Activated CD4-positive, alpha-beta memory T cell treated with anti-CD3 and anti-CD28 coated beads, Interleukin-2, amount 10 ng/mL, durations not matched to agents 7 days and 5 days (primary cell): ENCODE results near the gene PPP1R3G. TPM values are rescaled to one million over a fixed set of nuclear protein-coding genes. Genes with fewer than 3 reads are reported as not detected.

Experiments used
- CTCF ChIA-PET: fragments of 350-600 bp; sonication (Branson Sonifier 250); formaldehyde crosslinking; loops from one replicate; lab custom pipeline; 2021; ENCODE audit warnings: antibody characterized with exemption, inconsistent platforms; lab: Charles Lee
- POLR2A ChIA-PET: fragments of 350-600 bp; sonication (Branson Sonifier 250); formaldehyde crosslinking; loops from one replicate; lab custom pipeline; 2021; ENCODE audit warnings: antibody characterized with exemption; lab: Charles Lee
- DNase-seq: peaks from one replicate; pipeline ENCODE4 v3.0.0-alpha.2; 2020
- H3K27ac Mint-ChIP-seq: one replicate; pipeline ENCODE4 v1.8.0; 2021; ENCODE audit warnings: mild to moderate bottlenecking, mixed read lengths
- H3K27me3 Mint-ChIP-seq: one replicate; pipeline ENCODE4 v1.8.0; 2021; ENCODE audit warnings: mixed read lengths
- H3K36me3 Mint-ChIP-seq: one replicate; pipeline ENCODE4 v1.8.0; 2021; ENCODE audit warnings: low read depth, mixed read lengths
- H3K4me1 Mint-ChIP-seq: one replicate; pipeline ENCODE4 v1.8.0; 2021; ENCODE audit warnings: mixed read lengths
- H3K4me3 Mint-ChIP-seq: one replicate; pipeline ENCODE4 v1.8.0; 2021; ENCODE audit warnings: mild to moderate bottlenecking, mixed read lengths
- H3K9me3 Mint-ChIP-seq: one replicate; pipeline ENCODE4 v1.8.0; 2021; ENCODE audit warnings: mixed read lengths
- total RNA-seq, 2 experiments: library from RNA; stranded (reverse); gene quantifications; one replicate each; pipeline ENCODE4 v1.2.3, GENCODE V29; 2021

The PPP1R3G gene
- total RNA-seq, 2 experiments from 2014 or later: 0.08 to 0.10 TPM

DNA sequence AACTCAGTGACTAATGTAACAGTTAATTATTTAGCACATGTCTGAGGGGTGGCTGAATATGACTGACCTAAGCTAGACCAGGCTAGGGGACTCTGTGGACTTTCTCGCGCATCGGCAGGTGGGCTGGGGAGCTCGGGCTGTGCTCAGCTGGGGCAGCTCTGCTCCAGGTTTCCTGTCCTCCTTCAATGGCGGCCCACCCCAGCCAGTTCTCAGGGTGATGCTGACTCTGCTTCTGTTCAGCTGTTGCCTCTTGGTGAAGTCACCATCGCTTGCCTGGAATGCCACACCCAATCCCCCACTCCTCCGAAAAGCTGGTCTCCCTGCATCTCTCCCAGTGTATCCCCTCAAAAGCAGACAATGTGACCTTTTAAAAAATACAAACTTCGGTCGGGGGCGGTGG is 20.0 kb downstream of the PPP1R3G start:
- ChIA-PET POLR2A (no interaction called here), CTCF (no interaction called here)
- H3K4me1 Mint-ChIP-seq: no peaks in the 10 kb centered on the region
- no peaks in the 10 kb centered on the region for H3K36me3 Mint-ChIP-seq
- H3K9me3 Mint-ChIP-seq: no peaks in the 10 kb centered on the region
- no peak overlapping the region for H3K4me3 Mint-ChIP-seq
- no peaks in the 10 kb centered on the region for H3K27me3 Mint-ChIP-seq
- H3K27ac Mint-ChIP-seq: no peak overlapping the region
- no peak for DNase-seq

DNA sequence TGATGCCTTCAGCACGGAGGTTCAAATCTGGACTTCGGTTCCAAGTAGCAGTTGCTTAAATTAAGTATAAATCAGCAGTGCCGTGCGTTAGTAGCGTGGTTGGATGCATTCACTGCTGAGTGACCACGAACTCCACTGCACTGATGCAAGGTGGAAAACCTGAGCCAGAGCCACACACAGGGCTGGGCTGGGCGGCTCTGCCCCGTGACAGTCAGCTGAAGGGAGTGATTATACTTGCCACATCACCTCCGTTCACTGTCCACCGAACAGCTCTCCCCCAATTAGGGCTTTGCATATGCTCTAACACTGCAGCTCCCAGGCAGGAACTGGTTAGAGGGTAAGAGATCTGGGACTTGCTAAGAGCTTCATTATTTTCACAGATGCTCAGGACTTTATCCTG is 22.2 kb downstream of the PPP1R3G start:
- POLR2A ChIA-PET: no interaction called here
- H3K36me3 Mint-ChIP-seq: no peaks in the 10 kb centered on the region
- H3K4me3 Mint-ChIP-seq: no peak overlapping the region
- no peak overlapping the region for H3K27ac Mint-ChIP-seq
- CTCF ChIA-PET: no interaction called here
- no peak for DNase-seq
- no peaks in the 10 kb centered on the region for H3K27me3 Mint-ChIP-seq
- H3K9me3 Mint-ChIP-seq: no peaks in the 10 kb centered on the region
- H3K4me1 Mint-ChIP-seq: no peaks in the 10 kb centered on the region

DNA sequence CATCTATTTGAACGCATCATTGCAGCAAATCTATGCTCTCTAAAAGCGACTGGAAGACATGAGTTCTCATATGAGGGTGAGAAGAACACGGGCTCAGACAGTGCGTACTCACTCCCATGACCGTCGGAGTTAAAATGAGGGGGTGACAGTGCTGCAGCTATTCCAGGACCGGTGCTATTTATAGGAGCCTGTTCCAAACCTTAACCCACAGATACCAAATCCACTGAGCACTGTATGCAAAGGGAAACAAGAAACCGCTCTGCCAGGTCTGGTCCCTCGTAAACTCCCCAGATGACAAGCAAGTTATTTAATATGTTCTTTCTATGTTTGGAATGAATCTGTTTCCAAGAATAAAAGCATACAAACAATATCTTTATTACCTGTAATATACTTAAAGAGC is 22.9 kb downstream of the PPP1R3G start:
- no peak overlapping the region for H3K4me3 Mint-ChIP-seq
- H3K27me3 Mint-ChIP-seq: no peaks in the 10 kb centered on the region
- no peaks in the 10 kb centered on the region for H3K36me3 Mint-ChIP-seq
- POLR2A ChIA-PET: no interaction called here
- no peak overlapping the region for H3K27ac Mint-ChIP-seq
- no peaks in the 10 kb centered on the region for H3K9me3 Mint-ChIP-seq
- DNase-seq: no peak
- CTCF ChIA-PET: no interaction called here
- no peaks in the 10 kb centered on the region for H3K4me1 Mint-ChIP-seq

DNA sequence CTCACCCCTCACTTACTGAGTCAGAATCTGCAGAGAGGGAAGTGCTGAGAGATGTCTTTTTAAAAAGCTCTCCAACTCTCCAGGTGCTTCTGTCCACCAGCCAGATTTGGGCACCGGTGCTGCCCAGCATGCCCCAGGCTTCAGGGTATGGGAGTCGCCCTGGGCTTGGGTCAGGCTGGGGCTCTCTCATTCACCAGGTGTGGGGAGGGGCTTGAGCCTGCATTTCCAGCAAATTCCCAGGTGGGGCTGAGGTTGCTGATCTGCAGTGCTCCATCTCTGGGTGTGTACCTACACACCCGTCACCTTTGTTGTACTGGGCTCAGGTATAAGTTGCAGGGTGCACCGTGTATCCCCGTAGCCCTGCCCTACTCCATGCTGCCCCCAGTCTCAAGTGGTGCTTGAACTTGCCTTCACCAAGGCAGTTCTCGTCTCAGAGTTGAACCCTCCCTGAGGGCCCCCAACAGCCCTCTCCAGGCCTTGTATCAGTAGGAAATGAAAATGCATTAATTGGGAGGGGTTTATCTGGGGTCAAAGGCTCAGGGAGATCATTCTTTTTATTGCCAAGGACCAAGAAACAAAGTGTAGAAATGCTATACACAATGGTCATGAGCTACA is 23.5 kb downstream of the PPP1R3G start:
- no peak overlapping the region for H3K4me3 Mint-ChIP-seq
- ChIA-PET CTCF (no interaction called here), POLR2A (no interaction called here)
- H3K4me1 Mint-ChIP-seq: no peaks in the 10 kb centered on the region
- no peaks in the 10 kb centered on the region for H3K27me3 Mint-ChIP-seq
- no peaks in the 10 kb centered on the region for H3K36me3 Mint-ChIP-seq
- H3K27ac Mint-ChIP-seq: no peak overlapping the region
- no peaks in the 10 kb centered on the region for H3K9me3 Mint-ChIP-seq
- DNase-seq: no peak

DNA sequence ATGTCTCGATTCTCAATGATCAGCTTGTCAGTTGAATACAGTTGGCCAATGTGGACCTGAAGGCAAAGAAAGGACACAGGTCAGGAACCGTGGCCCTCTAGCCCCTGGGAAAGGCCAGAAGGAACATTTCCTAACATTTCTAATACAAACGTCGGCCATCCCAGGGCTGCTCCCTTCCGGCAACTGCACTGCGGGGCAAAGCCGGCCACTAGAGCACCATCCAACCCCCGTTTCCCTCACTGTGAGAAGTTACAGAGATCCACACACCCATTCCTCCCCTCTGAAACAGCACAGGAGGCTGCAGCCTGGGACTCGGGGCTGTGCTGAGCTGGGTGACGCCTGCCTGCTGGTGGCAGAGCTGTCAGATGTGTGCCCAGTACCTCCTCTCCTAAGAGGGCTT is 24.3 kb downstream of the PPP1R3G start:
- H3K9me3 Mint-ChIP-seq: no peaks in the 10 kb centered on the region
- CTCF ChIA-PET: no interaction called here
- H3K36me3 Mint-ChIP-seq: no peaks in the 10 kb centered on the region

DNA sequence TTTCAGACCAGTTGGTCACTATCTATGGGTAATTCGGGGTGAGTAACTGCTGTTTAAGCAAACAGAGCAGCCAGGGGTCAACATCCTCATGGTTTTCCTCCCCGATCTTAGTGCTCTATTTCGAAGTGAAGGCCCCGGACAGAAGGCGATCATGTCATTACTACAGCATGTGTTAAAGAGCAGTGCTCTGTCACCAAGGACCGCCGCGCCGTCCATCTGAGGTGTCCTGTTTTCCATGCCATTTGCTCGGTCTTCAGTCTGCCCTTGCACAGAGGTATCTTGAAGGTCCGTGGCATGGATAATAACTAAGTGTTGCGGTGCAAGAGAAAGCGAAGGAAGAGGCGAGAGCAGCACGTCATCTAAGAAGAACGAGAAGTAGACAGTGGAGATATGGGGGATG is 25.1 kb downstream of the PPP1R3G start:
- CTCF ChIA-PET: no interaction called here
- no peaks in the 10 kb centered on the region for H3K4me1 Mint-ChIP-seq
- no peak overlapping the region for H3K27ac Mint-ChIP-seq
- POLR2A ChIA-PET: no interaction called here
- no peaks in the 10 kb centered on the region for H3K27me3 Mint-ChIP-seq
- H3K36me3 Mint-ChIP-seq: no peaks in the 10 kb centered on the region
- no peak overlapping the region for H3K4me3 Mint-ChIP-seq
- DNase-seq: no peak
- no peaks in the 10 kb centered on the region for H3K9me3 Mint-ChIP-seq

More for the DNA sequence above, 24.3 kb downstream of the PPP1R3G start:
- H3K4me3 Mint-ChIP-seq: no peak overlapping the region
- no peaks in the 10 kb centered on the region for H3K27me3 Mint-ChIP-seq
- POLR2A ChIA-PET: no interaction called here
- H3K27ac Mint-ChIP-seq: no peak overlapping the region
- no peaks in the 10 kb centered on the region for H3K4me1 Mint-ChIP-seq
- no peak for DNase-seq

DNA sequence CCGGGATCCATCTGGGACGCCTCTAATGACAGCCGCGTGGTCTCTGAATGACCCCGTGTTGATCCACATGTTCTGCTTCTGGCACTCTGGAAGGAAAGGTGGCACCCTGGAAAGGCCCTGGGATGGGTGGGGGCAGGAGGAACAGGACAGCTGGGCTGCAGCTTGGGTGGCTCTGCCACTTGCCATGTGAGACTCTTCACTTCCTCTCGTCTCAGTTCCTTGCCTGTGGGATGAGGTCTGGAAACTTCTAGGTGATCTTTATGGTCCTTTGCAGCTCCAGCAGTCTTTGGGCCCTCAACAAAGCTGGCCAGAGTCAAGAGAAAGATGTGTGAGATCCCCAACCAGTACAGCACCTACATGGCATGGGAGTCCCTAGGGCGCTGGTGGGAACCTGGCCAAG is 26.5 kb downstream of the PPP1R3G start:
- Mint-ChIP-seq H3K4me1 (no peaks in the 10 kb centered on the region), H3K9me3 (no peaks in the 10 kb centered on the region)

DNA sequence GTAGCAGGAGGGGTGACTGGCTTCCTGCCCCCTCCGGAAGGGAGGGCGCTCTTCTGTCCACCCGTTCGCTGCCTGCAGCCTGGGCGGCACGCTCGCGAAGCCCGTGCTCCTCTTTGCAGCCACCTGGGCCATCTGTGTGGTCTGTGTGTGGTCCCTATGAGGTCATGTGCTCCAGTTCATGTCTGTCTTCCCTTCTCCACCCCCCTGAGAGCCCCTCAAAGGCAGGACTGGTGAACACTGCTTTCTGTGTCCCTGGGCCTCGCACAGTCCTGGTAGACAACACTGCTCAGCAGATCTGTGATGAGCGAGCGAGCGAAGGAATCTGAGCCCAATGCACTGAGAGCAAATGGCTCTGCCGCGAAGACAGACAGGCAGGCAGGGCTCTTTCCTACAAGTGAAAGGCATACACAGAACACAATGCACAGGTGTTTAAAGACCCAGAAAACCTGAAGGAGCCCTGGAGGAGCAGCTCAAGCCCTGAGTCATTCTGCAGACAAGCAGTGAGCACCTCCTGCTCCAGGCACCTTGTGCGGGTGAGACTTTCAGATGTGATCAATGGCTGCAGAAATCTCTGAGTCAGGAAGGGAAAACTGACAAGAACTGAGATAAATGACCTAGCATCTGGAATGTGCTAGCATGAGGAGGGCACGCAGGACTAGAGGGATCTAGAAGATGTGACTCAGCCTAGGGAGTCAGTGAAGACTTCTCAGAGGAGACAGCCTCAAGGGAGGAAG is 27.1 kb downstream of the PPP1R3G start:
- Mint-ChIP-seq H3K36me3 (no peaks in the 10 kb centered on the region), H3K4me1 (no peaks in the 10 kb centered on the region), H3K27ac (no peak overlapping the region), H3K4me3 (no peak overlapping the region), H3K9me3 (no peaks in the 10 kb centered on the region), H3K27me3 (no peaks in the 10 kb centered on the region)
- no peak for DNase-seq
- CTCF ChIA-PET: no interaction called here
- POLR2A ChIA-PET: no interaction called here

More for the DNA sequence above, 26.5 kb downstream of the PPP1R3G start:
- Mint-ChIP-seq H3K36me3 (no peaks in the 10 kb centered on the region), H3K4me3 (no peak overlapping the region), H3K27me3 (no peaks in the 10 kb centered on the region), H3K27ac (no peak overlapping the region)
- DNase-seq: no peak
- ChIA-PET CTCF (no interaction called here), POLR2A (no interaction called here)

DNA sequence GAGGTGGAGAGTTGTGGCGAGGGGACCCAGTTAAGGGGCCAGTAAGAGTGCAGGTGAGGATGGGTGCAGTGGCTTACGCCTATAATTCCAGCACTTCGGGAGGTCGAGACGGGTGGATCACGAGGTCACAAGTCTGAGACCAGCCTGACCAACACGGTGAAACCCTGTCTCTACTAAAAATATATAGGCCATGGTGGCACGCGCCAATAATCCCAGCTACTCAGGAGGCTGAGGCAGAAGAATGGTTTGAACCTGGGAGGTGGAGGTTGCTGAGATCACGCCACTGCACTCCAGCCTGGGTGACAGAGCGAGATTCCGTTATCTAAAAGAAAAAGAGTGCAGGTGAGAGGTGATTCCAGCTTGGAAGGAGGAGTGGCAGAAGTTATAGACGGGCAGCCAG is 28.0 kb downstream of the PPP1R3G start:
- Mint-ChIP-seq H3K9me3 (no peaks in the 10 kb centered on the region), H3K4me1 (no peaks in the 10 kb centered on the region), H3K36me3 (no peaks in the 10 kb centered on the region), H3K27ac (no peak overlapping the region), H3K4me3 (no peak overlapping the region), H3K27me3 (no peaks in the 10 kb centered on the region)
- no peak for DNase-seq
- ChIA-PET POLR2A (no interaction called here), CTCF (no interaction called here)

DNA sequence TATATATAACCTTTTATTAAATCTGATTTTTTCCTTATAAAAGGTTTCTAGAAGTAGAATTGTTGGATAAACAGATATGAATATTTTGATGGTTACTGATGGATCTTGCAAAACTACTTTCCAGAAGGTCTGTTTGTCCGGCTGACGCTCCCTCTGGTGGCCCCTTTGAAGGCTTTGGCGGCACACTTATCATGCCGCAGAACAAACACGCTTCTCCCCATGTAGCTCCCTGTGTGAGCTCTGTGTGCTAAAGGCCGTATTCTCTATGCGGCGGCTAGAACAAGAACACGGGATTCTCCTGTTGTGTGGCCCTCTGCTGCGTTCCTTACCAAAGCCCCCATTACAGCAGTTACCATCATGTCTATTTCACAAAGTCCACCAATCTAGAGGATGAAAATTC is 30.0 kb downstream of the PPP1R3G start:
- Mint-ChIP-seq H3K4me1 (no peaks in the 10 kb centered on the region), H3K9me3 (no peaks in the 10 kb centered on the region), H3K27me3 (no peaks in the 10 kb centered on the region), H3K27ac (no peak overlapping the region), H3K36me3 (no peaks in the 10 kb centered on the region), H3K4me3 (no peak overlapping the region)
- CTCF ChIA-PET: no interaction called here
- POLR2A ChIA-PET: no interaction called here
- DNase-seq: no peak

DNA sequence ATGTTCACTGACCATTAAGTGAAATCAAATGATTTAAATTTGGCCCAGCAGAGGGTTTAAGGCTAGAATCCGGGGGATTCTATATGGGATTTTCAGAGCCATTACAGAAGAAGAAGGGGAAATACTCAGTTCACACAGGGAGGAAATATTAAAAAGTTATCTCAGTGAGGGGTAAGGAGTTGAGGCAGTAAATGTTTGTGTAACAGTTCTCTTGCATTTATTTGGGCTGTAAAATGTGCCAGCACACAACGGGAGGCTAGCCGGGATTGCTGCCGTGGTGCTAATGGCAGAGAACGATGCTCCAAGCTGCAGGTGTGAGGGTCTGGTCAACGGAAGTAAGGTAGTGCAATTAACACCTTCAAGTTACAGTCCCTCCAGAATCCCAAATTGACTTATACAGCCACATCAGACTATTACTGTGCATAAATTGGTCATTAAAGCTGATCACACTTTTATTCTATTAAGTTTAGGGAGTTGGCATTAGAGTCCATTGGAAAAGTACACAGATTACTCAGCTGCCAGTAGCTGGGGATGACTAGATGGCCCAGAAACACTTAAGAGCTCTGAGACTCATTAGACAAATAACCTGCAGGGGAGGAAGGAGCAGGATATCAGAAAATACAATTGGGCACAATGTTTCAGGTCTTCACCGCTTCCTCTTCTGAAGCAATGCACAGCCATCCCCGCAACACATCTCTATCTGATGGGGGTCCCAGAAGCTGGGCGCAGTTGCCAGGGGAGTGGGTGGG is 31.3 kb downstream of the PPP1R3G start:
- CTCF ChIA-PET: no interaction called here

DNA sequence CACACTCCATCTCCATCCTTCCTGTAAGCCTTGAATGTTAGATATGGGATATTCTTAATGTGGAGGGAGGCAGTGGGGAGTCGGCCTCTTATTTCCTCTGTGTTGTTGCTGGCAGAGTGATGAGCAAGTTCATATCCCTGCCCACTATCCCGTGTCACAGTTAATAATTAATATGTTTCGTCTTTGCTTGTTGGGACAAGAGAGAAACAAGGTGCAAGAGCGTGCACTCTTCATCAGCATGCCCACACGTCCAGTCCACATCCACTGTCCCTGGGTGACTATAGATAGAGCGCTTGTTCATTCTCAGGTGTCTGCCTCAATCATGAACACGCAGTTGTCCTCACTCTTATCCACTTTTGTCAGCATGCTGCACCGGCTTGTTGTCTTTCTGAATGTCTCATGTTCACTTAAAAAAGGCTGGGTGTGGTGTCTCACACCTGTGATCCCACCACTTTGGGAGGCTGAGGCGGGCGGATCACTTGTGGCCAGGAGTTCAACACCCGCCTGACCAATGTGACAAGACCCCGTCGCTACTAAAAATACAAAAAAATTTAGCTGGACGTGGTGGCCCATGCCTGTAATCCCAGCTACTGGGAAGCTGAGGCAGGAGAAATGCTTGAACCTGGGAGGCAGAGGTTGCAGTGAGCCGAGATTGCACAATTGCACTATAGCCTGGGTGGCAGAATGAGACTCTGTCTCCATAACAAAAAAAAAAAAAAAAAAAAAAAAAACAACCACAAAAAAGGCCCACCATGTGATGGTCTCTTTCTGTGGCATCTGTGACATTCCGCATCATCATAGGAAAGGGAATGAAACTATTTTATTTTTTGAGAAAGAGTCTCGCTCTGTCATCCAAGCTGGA is 34.2 kb downstream of the PPP1R3G start:
- DNase-seq: no peak
- Mint-ChIP-seq H3K27me3 (no peaks in the 10 kb centered on the region), H3K4me1 (no peaks in the 10 kb centered on the region), H3K9me3 (no peaks in the 10 kb centered on the region), H3K4me3 (no peak overlapping the region), H3K36me3 (no peaks in the 10 kb centered on the region), H3K27ac (no peak overlapping the region)
- ChIA-PET POLR2A (no interaction called here), CTCF (no interaction called here)

More for the DNA sequence above, 31.3 kb downstream of the PPP1R3G start:
- Mint-ChIP-seq H3K4me1 (no peaks in the 10 kb centered on the region), H3K36me3 (no peaks in the 10 kb centered on the region), H3K27me3 (no peaks in the 10 kb centered on the region), H3K9me3 (no peaks in the 10 kb centered on the region), H3K27ac (no peak overlapping the region), H3K4me3 (no peak overlapping the region)
- DNase-seq: no peak
- POLR2A ChIA-PET: no interaction called here

DNA sequence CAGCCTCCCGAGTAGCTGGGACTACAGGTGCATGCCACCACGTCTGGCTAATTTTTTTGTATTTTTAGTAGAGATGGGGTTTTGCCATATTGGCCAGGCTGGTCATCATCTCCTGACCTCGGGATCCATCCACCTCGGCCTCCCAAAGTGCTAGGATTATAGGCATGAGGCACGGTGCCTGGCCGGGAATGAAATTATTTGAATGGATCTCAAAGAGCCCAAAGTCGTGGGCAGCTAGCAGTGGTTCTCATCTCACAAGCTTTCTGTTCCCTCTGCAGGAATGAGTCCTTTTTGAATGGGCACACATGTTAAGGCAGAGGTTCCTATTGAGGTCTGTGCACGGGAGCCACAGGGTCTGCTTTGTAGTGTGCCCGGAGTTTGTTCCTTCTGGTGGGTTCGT is 34.9 kb downstream of the PPP1R3G start:
- Mint-ChIP-seq H3K9me3 (no peaks in the 10 kb centered on the region), H3K36me3 (no peaks in the 10 kb centered on the region), H3K4me1 (no peaks in the 10 kb centered on the region), H3K27ac (no peak overlapping the region), H3K4me3 (no peak overlapping the region), H3K27me3 (no peaks in the 10 kb centered on the region)
- CTCF ChIA-PET: no interaction called here
- POLR2A ChIA-PET: no interaction called here
- DNase-seq: no peak
